Stimulated activated CD4-positive, alpha-beta T cell treated with anti-CD3 and anti-CD28 coated beads, Interleukin-4, amount 100 ng/mL, for 24 hours (primary cell): Measurements from ENCODE around the gene ALS2.
A peak's percentile ranks its signal among the peaks of the same experiment; 100 is the strongest.
"Not testable (repeated sequence)": the region's sequence is repeated elsewhere in the genome, so short reads cannot be mapped to it uniquely, and the experiment has no call there.

Source experiments
- DNase-seq: peaks from one replicate; pipeline ENCODE4 v3.0.0-alpha.2; 2020

Gene ALS2

DNA sequence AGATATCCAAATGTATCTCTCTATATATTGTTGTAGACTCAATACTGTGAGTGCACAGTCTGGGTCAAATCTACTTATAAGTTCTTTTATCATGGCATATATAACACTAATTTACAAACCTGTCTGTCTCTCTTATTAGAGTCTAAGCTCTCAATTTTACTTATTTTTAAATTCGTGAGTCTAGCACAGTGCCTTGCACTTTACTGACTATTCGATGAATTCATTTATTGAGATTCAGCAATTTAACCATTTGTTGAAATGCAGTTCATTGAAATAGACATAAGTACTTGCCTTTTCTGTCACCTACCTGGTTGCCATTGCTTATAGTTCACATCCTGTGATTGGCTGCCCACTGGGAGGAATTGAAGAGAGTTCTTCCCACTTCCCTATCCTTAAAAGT is 10.3 kb upstream of the ALS2 start:
- DNase-seq: no peak

DNA sequence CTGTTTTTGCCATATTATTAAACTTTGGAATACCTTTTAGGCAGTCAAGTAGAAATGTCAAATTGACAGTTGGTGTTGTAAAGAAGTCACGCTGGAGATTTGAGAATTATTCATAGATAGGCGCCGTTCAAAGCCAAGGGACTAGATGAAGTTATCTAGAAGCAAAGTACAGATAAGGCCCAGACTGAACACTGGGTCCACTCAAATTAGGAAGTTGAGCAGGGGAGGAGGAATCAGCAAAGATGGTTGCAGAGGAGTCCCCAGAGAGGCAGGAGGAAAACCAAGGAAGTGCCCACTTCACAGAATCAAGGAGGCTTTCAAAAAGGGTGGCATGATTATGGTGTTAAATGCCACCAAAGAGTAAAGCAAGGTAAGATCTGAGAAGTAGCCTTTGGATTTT is 9.6 kb upstream of the ALS2 start:
- DNase-seq: no peak

DNA sequence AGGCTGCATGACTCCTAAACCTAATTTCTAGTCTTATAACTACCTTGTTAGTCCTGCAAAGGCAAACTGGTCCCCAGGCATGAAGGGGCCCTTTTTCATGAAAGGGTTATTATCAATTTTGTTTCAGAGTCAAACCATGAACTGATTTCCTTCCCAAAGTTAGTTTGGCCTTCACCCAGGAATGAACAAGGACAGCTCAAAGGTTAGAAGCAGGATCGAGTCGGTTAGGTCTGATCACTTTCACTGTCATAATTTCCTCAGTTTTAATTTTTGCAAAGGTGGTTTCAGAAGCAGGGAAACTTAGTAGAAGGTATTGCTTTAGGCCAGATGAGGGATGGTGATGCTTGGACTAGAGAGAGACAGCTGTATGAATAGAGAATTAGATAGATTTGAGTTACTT is 8.7 kb upstream of the ALS2 start:
- no peak for DNase-seq

DNA sequence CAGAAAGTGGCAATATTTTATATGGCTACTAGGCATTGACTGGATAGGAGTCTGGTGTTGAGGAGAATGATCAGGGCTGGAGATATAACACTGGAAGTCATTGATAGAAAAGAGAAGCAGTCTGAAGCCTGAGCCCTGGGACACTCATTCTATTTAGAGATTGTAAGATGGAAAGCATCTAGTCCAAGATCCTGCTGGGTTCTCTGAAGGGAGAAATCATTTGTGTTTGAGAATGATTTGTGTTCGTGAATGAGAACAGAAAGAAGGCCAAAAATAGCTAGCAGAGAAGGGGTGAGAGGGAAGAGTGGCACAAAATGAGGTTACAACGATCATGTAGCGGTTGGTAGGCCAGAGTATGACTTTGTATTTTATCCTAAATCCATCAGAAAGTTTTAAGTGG is 7.6 kb upstream of the ALS2 start:
- DNase-seq: no peak

DNA sequence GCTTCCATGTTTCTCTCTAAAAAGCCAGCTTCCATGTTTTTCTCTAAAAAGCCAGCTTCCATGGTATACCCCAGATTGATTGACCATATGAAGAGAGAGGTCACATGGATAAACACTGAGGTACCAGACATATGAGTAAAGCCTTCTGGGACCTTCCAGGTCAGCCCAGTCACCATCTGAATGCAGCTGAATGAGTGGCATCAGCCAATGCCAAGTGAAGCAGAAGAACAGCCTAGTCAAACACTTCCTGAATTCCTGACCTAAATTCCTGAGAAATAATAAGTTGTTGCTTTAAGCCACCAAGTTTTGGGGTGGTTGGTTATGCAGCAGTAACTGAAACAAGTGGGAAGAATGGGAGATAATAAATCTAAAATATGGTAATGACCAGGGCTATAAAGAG is 5.7 kb upstream of the ALS2 start:
- no peak for DNase-seq

DNA sequence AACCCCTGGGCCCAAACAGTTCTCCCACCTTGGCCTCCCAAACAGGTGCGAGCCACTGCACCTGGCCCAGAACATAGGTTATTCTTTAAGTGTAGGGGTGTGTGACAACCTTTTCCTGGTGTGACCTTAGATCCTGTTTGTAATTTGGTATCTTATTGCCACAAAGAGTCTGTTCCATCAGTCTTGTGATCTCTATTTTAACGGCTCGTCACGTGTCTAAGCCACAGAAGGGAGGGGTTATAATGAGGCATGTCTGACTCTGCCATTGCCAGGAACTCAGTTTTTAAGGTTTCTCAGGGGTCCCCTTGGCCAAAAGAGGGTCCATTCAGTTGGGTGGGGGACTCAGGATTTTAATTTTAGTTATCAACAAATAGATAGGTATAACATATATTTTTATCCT is 4.4 kb upstream of the ALS2 start:
- DNase-seq: no peak

DNA sequence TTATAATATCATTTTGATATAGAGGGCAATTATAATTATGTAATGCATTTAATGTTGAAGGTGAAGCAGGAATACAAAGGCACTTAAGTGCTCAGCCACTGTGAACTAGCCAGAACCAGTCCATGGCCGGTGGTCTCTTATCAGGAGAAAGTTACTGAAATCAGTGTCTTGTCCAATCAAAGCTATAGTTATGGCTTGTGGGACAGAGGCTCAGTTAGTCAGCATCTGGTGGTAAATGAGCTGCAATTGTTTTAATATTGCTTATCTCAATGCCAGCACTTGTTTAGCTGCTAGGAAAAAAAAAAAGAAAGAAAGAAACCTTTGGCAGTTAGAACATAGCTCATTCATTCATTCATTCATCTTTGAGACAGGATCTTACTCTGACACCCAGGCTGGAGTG is 3.8 kb upstream of the ALS2 start:
- no peak for DNase-seq

DNA sequence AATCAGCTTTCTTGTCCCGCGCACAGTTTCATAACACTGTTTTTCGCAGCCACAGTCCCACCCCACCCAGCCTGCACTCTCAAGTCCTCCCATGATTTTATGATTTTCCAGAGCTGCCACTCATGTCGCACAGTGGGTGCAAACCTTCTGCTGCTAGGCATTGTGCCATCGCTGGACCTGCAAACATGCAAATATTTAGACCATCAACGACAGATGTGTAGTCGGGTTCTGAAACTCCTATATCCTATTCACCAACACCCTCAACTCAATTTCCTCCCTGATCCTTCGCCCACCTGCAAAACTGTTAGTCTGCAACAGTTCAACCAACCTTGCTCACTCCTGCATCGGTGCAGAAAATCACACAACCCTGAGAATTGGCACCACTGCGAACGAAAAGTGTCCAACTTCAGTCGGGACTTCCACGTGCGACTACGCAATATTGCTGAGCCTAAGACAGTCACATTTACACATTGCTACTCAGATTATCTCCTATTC is 871 bp upstream of the ALS2 start:
- peak; percentile 6 for DNase-seq

DNA sequence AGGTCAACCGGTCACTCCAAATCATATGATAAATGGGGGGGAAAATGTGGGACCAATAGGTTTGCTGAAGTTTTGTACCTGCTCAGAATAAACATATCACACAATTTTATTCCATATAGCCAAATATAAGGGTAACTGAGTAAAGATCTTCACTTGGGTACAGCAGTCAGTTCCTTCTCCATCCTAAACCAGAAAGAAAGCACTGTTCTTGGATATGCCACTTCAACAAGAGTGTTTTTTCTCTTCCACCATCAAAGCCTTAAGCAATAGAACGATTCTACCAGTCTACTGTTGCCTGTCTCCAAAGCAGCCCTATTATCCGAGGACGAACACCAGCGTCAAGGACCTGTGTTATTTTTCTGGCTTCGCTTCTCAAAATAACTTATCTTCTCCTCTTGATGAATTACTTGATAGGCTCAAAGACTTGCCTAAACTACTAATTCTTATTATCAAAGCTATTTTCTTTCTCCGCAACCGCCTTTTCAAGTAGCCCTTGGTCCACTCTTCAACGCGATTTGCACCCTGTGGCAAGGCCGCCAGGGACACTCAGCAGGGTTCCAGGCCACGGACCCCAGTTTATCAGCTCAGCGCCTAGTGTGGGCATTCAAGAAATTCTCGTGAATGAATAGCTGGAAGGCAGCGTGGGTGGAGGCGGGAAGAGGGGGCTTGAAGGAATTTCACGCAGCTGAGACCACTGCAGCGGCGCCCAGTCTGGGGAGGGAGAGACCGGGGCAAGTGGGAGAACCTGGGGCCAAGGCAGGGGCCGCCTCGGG is 646 bp downstream of the ALS2 start:
- DNase-seq: no peak

DNA sequence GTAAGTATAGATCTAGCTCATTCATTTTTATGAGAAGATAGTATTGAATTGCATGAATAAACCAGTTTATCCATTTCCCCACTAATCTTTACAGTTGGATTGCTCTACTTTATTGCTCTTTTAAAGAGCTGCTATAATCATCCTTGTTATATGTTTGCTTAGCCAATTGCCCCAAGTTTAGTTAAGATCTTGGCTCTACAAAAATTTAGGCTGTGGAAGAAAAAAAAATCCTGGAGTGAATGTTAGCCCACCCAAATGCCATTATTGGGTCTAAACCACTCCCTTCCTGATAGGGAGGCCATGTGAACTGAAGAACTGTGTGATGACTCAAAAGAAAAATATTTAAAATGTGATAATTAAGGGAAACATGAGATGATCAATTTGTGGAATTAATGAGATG is 2.9 kb downstream of the ALS2 start:
- no peak for DNase-seq

DNA sequence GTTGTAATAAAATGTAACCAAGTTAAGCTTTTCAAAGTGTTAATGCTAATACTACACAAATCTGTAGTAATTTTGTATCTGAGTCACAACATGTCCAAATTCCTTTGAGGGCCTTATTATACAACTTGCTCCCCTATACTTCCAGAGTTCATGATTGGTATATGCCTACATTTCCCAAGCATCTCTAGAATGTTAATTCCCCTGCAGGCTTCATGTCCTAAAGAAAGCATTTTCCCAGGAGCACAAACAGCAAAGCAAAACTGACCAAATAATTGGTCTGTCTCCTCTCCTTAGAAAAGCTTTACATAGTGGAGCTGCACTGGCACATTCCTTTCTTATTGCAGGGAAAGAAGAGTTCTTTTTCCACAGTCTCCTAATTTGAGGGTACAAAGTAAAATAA is 3.7 kb downstream of the ALS2 start:
- no peak for DNase-seq

DNA sequence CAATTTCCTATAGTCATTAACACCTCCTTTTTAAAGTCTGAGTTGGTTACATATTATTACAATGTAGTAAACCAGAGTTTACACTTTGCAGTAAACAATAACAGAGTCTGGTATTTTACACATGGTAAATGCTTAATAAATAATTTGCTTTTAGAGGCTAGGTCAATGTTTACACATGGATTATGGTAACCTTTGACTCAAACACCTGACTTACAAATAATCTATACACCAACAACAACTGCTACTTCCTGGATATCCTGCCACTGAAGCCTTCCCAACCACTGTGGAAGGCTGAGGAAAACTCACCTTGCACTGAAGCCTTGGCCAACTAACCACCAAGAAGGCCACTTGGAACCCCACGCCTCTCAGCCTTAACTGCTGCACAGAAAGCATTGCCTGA is 5.4 kb downstream of the ALS2 start:
- no peak for DNase-seq

DNA sequence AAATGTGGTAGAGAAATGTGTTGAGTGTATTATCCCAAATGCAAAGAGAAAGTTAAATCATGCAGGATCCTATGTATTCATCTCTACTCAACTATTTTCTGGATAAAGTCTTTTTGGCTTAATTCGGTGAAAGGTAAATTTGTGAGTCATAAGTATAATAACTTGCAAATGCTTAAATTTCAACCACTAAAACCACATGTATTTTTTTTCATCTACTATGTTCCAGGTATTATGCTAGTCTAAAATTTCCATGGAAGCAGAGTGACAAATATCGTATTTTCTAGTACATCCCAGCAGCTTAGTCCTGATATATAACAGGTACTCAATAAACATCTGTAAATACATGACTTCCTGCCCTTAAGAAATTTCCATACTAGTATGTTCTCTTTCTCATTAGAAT is 6.2 kb downstream of the ALS2 start:
- DNase-seq: no peak

DNA sequence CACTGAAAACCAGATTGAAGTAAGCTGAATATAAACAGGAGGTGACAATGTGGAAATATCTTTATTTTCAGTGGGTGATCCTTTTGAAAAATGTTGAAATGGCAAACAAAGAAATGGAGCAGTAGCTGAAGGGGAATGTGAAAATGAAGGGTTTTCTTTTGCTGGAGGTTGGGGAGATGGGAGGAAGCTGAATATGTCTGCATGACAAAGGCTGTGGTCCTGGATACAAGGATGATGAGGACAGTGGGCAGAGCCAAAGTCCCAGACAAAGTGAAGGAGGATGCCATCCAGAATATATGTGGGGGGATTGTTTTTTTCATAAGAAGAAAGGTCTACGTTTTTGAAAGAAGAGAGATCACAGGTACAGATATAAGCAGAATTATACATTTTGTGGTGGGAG is 6.7 kb downstream of the ALS2 start:
- no peak for DNase-seq

DNA sequence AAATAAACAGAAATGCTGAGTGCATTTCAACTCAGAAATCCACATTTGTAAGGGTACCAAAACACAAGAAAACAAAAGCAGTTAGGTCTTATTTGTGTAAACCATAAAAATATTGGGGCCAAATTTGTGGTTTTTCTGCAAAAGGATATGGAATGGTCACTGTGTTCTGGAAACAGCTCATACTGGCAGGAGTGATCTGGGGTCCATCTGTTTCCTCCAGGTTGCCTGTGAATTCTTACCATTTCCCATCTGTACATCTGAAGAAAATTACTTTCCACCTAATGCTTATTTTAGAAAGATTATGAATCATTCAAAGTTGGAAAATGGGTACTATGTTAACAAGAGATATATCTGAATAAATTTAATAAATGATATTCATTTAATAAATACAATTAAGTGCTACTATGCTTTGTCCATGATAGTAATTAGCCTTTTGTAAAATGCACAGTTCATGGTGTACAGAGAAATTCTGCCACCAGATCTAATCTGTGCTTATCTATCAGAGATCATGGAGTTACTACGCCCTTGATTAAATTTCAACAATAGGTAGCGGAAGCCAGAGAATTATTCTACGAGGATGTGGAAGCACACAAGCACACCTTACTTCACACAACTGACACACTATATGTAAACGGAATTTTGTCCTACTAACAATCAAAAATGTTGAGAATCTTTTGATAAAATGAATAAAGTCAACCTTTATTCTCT is 10.9 kb downstream of the ALS2 start:
- DNase-seq: no peak

DNA sequence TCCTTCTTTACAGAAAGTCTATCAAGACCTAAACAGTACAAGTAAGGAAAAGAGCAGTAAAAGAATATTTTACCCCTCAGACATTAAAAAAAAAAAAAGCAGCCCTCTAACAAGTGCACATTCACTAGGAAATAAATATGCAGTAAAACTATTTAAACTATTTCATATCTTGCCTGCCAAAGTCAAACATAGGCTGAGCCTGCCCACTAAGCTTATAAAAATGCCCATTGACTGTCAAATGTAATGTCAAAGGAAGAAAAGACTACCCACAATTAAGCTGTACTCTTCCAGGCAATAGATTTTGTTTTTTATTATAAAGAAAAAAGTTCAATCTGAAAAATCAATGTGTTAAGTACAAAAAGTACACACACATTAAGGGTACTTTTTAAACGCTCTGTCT is 11.8 kb downstream of the ALS2 start:
- no peak for DNase-seq

DNA sequence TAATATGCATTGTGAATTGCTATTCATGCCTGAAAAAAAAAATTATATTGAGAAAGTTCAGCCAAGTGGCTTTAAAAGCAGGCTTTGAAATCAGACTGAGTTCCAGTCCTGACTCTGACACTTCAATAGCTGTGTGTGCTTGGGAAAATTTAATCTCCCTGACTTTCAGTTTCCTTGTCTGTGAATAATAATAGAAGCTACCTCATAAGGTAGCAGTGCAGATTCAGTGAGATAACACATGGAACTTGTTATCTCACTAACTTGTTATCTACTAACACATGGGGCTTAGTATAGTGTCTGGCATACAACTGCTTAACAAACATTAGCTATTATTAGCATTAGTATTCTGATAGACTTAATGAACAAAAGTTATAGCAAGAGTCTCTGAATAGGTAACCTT is 14.9 kb downstream of the ALS2 start:
- DNase-seq: no peak

DNA sequence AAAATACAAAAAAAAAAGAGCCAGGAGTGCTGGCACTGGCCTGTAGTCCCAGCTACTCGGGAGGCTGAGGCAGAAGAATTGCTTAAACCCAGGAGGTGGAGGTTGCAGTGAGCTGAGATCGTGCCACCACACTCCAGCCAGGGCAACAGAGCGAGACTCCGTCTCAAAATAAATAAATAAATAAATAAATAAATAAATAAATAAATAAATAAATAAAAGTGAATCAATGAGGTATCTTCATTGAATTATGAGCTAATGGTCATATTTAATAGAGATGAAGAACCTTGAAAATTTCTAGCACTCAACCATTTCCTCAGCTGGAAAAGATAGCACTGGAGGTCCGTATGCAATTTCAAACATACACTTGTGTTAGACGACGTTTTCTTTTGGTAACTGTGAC is 16.3 kb downstream of the ALS2 start:
- DNase-seq: not testable (repeated sequence)

DNA sequence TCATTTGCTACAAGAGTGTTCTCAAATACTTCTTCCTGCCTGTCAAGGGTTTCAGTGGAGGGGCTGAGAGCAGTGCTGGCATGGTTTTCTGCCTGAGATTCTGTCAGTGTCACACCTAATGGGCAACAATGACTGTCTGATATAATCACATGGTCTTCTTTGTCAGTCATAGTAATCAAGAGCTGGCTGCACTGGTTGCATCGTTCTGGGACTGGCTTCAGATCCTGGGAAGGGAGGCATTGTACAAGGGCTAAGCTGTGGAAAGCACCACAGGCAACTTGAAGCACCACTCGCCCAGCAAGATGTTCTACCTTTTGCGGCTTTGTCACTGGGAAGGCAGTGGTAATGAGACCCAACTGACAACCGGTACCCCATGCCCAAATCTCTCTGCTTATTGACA is 19.6 kb downstream of the ALS2 start:
- no peak for DNase-seq

DNA sequence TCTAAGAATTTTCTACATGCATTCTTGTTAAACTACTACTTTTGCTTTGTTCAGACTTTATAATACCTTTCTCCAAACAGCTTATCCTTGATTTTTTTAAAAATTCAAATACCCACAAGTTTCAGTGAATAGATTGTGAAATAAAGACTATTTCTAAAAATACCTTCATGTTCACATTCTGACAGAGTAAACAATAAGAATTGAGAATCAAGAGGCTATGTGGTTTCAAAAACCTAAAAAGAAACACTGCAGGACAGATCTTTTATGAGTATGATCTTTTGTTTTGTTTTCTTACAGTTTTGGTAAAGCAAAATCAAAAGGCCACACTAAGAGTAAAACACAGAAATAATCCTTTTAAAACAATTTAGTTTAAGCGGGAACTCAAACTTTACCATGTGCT is 21.2 kb downstream of the ALS2 start:
- DNase-seq: no peak

DNA sequence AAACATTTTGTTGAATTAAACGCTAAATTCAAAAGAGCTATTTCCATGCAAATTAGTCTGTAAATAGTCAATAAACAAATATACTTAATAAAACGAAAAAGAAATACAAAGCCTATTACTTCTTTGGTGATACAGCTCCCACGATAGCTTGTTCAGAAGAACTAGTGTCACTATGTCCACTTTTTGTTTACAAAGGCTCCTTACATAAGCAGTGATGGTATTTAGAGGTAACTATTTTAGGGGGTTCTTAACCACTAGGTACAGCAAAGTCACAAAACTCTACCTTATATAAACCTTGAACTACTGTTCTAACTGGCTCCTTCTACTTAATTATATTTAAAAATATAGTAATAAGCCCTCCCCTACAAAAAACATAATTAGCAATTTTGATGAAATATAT is 21.9 kb downstream of the ALS2 start:
- no peak for DNase-seq

DNA sequence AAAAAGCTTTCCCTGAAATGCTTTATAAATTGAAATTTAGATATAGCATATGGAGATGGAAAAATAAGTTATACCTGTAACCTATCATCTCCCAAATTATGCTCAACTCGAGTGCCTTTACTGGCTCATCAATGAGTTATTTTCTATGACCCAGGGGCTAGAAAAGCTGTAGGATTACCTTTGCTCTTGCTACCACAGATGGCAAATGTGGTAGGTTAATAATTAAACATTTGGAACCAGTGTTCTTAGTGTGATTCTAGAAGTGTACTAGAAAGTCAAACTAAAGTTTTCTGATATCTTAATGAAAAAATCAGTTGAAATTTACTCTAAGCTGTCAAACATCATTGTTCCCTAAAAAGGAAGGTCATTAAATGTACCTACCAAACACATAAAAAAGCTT is 22.5 kb downstream of the ALS2 start:
- DNase-seq: no peak

DNA sequence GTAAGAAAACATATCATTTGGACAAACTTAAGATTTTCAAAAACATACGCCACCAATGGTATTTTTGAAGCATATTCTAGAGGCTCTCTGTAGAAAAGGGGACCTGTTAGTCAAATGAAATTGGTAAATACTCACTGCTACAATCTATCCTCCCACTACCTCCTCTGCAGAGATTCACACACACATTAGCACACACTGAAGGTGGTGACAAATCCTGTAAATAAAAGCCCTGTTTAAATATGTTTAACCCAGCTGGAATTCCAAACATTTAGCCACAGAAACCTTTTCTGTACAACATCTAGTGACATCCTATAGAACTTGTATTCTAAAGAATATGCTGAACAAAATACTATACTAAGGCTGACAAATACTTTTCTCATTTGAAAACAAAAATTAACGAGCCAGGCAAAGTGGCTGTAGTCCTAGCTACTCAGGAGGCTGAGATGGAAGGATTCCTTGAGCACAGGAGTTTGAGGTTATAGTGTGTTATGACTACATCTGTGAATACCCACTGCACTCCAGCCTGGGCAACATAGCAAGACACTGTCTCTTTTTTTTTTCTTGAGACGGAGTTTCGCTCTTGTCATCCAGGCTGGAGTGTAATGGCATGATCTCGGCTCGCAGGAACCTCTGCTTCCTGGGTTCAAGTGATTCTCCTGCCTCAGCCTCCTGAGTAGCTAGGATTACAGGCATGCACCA is 25.9 kb downstream of the ALS2 start:
- DNase-seq: no peak

DNA sequence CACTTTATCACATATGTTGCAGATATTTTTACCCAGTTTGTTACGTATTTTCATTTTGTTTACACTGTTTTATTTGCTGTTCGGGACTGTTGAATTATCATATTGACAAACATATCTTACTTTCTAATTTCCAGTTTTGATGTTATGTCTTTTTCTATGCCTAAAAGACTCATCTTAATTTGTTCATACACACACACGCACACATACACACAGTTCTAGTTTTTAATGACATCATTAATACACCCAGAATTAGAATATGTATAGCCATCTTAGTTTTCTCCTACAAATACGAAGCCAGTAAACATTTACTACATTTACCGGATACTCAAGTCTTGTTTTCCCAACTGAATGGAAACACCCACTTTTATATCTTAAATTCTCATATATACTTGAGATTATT is 29.2 kb downstream of the ALS2 start:
- DNase-seq: no peak
